GM21367 (cell line): ENCODE data around the gene LRCH3.

Source experiments
- ATAC-seq: cut with Tn5 transposase; IDR thresholded peaks from one replicate; pipeline ENCODE4 v1.9.1; 2021; ENCODE audit not compliant: unreplicated experiment

LRCH3 gene

DNA sequence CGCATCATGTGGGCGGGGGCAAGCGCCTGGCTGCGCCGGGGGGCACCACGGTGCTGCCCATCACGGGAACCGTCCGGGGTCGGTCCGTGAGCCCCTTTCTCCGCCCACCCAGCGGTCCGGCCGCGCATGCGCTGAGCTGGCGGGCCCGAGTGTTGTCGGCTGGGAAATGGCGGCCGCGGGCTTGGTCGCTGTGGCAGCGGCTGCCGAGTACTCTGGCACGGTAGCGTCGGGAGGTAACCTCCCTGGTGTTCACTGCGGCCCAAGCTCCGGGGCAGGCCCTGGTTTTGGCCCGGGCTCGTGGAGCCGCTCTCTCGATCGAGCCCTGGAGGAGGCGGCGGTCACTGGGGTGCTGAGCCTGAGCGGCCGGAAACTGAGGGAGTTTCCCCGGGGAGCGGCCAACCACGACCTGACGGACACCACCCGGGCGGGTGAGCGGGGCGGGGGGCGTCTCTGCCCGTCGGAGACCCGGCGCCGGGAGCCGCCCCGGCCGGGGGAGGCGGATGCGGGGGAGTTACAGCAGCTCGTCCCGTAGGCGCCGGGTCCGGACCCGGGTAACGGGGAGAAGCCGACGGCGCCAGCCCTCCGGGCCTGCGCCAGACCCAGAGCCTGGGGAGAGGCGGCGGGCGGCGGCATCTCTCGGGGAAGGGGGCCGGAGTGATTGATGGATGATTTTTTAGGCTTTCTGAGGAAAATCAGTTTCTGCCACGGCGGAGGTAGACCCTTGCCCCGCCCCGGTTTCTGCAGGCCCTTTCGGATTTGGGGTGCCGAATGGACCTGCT, at the start of gene LRCH3:
Gene LRCH3, plus strand, starts transcription at position 142 of the 779 bp plus-strand sequence. Its CDS starts 25 bp downstream, at position 167.
- ATAC-seq = peak; percentile 53

DNA sequence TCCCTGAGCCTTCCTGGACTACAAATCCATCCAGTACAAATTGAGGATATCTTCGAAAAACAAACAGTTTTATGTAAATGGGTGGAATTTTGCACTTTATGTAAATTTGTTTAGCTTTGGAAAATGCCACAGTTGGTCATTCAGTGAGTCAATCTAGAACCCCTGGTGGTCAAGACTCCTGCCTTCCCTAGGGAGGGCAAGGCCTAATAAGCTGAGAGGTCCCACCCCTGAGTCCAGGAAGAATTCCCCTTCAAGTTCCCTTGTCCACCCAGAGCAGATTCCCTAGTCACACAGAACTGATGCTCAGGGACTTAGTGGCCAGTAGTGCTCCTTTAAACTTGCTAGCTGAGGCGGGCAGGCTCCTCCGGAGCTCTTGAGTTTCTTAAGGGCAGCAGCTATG, 48.3 kb upstream of the LRCH3 start:
- no peak for ATAC-seq

- ATAC-seq = no peak
Observed at GRCh38 chr3:197746209-197746608, 44.8 kb upstream of the LRCH3 start.

DNA sequence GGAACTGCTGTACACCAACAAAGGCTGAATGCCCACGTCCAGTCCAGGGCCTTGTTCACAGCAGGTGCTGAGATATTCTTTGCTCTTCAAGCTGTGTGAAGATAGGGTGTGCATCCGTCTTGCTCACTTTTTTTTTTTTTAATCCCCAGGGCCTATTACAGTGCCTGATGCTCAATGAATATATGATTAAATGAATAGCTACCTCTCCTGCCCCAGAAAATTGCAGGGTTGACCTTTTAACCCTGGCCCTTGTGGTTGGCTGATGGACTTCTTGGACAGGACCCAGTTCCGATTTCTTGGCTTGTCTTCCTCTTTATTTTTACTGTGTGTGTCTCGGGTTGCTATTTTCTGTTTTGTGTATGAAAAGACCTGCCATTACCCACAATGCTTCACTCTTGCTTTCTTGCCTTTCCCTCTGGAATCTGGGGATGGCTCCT, 44.2 kb upstream of the LRCH3 start:
- no peak for ATAC-seq

- no peak for ATAC-seq
Observed at GRCh38 chr3:197748597-197749314, 42.3 kb upstream of the LRCH3 start.

DNA sequence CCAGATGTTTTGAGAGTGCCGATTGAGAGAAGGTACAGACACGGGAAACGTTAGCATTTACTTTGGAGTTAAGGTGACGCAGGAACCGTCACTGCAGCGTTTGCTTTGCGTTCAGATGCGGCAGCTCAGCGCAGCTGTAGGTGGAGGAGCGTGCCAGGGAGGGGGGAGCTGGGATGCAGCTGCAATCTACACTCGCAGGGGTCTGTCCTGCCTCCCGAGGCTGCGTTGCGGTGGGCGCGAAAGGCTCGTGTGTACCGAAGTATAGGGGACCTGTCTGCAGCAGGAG, 41.8 kb upstream of the LRCH3 start:
- ATAC-seq = peak; percentile 25

DNA sequence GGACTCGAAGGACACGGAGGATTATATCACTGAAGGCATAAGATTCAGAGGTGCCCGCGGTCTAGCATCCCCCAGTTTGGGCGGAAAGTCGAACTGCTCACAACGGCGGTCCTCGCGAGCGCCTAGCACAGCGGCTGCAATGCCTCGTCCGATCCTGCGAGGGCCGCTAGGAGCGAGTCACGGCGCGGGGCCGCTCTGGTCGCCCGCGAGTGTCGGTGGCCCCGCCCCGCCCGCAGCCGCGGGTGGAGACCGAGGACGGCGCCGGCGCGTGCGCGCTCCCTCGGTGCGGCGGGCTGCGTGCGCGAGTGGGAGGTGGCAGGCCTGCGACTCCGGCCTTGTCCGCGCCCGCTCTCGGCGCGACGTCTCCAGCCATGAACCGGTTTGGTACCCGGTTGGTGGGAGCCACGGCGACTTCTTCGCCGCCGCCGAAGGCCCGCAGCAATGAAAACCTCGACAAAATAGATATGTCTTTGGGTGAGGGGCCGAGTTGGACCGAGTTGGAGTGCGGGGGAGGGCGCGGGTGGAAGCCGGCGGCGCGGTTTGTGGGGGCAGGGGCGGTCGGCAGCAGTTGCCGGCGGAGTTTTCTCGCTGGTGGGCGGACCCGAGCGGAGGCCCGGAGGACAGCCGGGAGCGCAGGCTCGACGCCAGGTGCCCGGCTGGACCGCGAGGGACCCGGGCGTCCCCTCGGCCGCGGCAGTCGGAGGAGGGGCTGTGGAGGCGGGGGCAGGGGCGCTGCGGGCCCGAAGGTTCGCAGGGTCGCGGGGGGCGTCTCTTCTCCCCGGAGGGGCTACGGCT, 41.3 kb upstream of the LRCH3 start, which contains the start of gene FYTTD1:
Gene FYTTD1, plus strand, starts transcription at position 283 of the 795 bp plus-strand sequence. Its CDS starts 89 bp downstream, at position 372.
- peak; percentile 77 for ATAC-seq

DNA sequence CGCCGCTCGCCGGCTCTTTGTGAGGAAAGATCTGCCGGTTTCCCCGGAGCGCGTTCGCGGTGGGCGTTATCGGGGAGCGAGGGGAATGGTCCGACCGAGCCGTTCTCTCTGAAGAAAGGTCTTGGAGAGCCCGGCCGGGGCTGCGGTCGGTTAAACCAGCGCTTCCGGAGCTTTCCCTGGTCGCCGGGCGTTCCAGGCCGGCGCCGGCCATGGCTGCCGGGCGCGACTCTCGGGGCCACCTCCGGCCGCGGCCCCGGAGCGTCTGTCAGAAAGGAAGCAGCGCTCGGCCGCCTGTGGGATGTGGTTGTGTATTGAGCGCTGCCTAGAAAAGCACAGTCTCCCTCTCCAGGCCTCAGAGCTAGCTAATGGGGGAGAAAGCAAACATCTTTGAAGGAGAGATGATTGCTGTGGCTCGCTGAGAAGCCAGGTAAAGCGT, 40.6 kb upstream of the LRCH3 start:
- ATAC-seq = peak; percentile 41

GRCh38 chr3:197750858-197751737, 40.0 kb upstream of the LRCH3 start:
- no peak for ATAC-seq

DNA sequence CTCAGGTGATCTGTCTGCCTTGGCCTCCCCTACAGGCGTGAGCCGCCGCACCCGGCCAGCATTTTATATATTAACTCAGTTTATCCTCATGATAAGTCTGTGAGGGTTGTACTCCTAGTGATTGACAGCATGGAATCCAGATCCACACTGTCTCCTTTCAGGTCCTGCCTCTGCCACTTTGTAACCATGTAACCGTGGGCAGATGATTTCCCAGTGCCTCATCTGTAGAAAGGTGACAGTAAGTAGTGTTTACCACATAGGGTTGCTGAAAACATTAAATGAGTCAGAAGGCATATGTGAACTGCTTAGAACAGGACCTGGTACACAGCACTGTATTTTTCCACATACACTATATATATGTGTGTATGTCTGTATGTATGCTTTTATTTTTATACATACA, 38.9 kb upstream of the LRCH3 start:
- no peak for ATAC-seq

GRCh38 chr3:197753263-197753662, 37.8 kb upstream of the LRCH3 start:
- no peak for ATAC-seq

GRCh38 chr3:197756704-197757103, 34.4 kb upstream of the LRCH3 start:
- no peak for ATAC-seq

GRCh38 chr3:197758512-197758911, 32.5 kb upstream of the LRCH3 start:
- ATAC-seq = no peak

- no peak for ATAC-seq
Observed at GRCh38 chr3:197761784-197762183, 29.3 kb upstream of the LRCH3 start.

DNA sequence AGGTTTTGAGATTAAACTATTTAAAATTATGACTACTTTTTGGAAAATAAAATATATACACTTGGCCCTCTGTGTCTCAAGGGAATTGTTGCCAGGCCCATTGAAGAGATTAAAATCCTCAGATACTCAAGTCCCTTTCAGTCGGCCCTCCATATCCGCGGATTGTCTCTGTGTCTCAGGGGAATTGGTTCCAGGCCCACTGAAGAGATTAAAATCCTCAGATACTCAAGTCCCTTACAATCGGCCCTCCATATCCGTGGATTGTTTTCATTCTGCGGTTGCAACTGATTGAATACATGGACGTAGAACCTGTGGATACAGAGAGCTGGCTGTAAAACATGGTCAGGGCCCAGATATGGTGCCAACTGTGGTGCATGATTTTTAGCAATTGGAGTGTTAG, 15.7 kb upstream of the LRCH3 start:
- ATAC-seq = no peak

GRCh38 chr3:197782230-197782629, 8.8 kb upstream of the LRCH3 start:
- no peak for ATAC-seq

GRCh38 chr3:197784019-197784585, 7.0 kb upstream of the LRCH3 start:
- ATAC-seq = no peak

- ATAC-seq = no peak
Observed at GRCh38 chr3:197787412-197787811, 3.6 kb upstream of the LRCH3 start.

DNA sequence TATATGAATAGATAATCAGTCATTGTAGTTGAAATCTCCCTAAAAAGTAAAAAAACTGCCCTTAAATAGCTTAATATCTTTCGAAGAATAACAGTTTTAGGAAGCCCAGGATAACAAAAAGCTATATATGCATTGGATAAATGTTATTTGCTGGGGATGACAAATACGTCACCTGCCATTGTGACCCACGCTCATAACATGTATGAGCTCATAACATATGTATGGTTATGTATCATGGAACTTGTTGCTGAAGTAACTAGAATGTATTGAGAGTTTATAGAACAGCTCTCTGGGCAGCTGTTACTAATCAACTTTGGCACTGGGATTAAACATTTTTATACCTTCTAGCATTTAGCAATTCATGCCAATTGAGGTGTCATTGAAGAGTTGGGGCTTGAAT, 1.7 kb upstream of the LRCH3 start:
- ATAC-seq = no peak

GRCh38 chr3:197790033-197790432, 1.0 kb upstream of the LRCH3 start:
- ATAC-seq = no peak
